ENCODE results near the gene CD8B2. TPM values are rescaled to one million over a fixed set of nuclear protein-coding genes. Genes with fewer than 3 reads are reported as not detected.
"Not testable (repeated sequence)": the region's sequence is repeated elsewhere in the genome, so short reads cannot be mapped to it uniquely, and the experiment has no call there.

Gene CD8B2
- not detected for total RNA-seq
- long read RNA-seq, result 0 reads

- H3K4me1 ChIP-seq; H3K27ac ChIP-seq (replicated peaks); intact Hi-C loops (cut with micrococcal nuclease): not testable (repeated sequence)
Observed at GRCh38 chr2:106486551-106487385, at the start of gene CD8B2. CD8B2 (plus strand) TSS chr2:106487364; CDS start chr2:106487427, 63 bp downstream.

GRCh38 chr2:106461882-106462281 is 25.3 kb upstream of the CD8B2 start:
- H3K36me3 ChIP-seq; H3K27ac ChIP-seq (replicated peaks); H3K4me1 ChIP-seq; H3K4me3 ChIP-seq; DNase-seq; intact Hi-C loops (cut with micrococcal nuclease); H3K27me3 ChIP-seq (ENCODE audit: low read depth); H3K9me3 ChIP-seq (replicated peaks): not testable (repeated sequence)
- TF ChIP-seq CTCF (IDR thresholded peaks at IDR 0.05; ENCODE audit: borderline replicate concordance), result peak; percentile 16

More at GRCh38 chr2:106486551-106487385, at the start of gene CD8B2:
- not testable (repeated sequence) for H3K36me3 ChIP-seq; H3K9me3 ChIP-seq (replicated peaks); DNase-seq
- Histone ChIP-seq H3K4me3 (peak within 1 kb of the TSS; percentile 14), H3K27me3 (ENCODE audit: low read depth) (peaks cover 24% of the 10 kb centered on the region)

GRCh38 chr2:106467516-106467915 is 19.6 kb upstream of the CD8B2 start:
- not testable (repeated sequence) for H3K36me3 ChIP-seq, DNase-seq

GRCh38 chr2:106468107-106468506 is 19.1 kb upstream of the CD8B2 start, which contains the start of gene RGPD3:
RGPD3 (minus strand) TSS chr2:106468413; CDS start chr2:106468288, 125 bp downstream.
- intact Hi-C loops (cut with micrococcal nuclease); DNase-seq; H3K36me3 ChIP-seq: not testable (repeated sequence)

More at GRCh38 chr2:106467516-106467915, 19.6 kb upstream of the CD8B2 start:
- H3K4me3 ChIP-seq; intact Hi-C loops (cut with micrococcal nuclease); H3K27me3 ChIP-seq (ENCODE audit: low read depth); H3K9me3 ChIP-seq (replicated peaks); H3K4me1 ChIP-seq; H3K27ac ChIP-seq (replicated peaks): not testable (repeated sequence)

GRCh38 chr2:106470658-106471057 is 16.5 kb upstream of the CD8B2 start:
- H3K4me1 ChIP-seq; intact Hi-C loops (cut with micrococcal nuclease); DNase-seq: not testable (repeated sequence)

More at GRCh38 chr2:106468107-106468506, 19.1 kb upstream of the CD8B2 start, which contains the start of gene RGPD3:
- not testable (repeated sequence) for H3K9me3 ChIP-seq (replicated peaks); H3K4me1 ChIP-seq; H3K27me3 ChIP-seq (ENCODE audit: low read depth); H3K27ac ChIP-seq (replicated peaks); H3K4me3 ChIP-seq

GRCh38 chr2:106477647-106478046 is 9.5 kb upstream of the CD8B2 start:
- H3K9me3 ChIP-seq (replicated peaks); H3K27me3 ChIP-seq (ENCODE audit: low read depth); H3K36me3 ChIP-seq; H3K4me3 ChIP-seq; intact Hi-C loops (cut with micrococcal nuclease); DNase-seq; H3K27ac ChIP-seq (replicated peaks); H3K4me1 ChIP-seq: not testable (repeated sequence)

More at GRCh38 chr2:106470658-106471057, 16.5 kb upstream of the CD8B2 start:
- not testable (repeated sequence) for H3K9me3 ChIP-seq (replicated peaks); H3K27me3 ChIP-seq (ENCODE audit: low read depth); H3K4me3 ChIP-seq; H3K27ac ChIP-seq (replicated peaks); H3K36me3 ChIP-seq
- peak; percentile 47 for TF ChIP-seq CTCF (IDR thresholded peaks at IDR 0.05; ENCODE audit: borderline replicate concordance)

- H3K27me3 ChIP-seq (ENCODE audit: low read depth); H3K9me3 ChIP-seq (replicated peaks); H3K36me3 ChIP-seq; DNase-seq; H3K4me3 ChIP-seq; intact Hi-C loops (cut with micrococcal nuclease); H3K4me1 ChIP-seq; H3K27ac ChIP-seq (replicated peaks): not testable (repeated sequence)
Observed at GRCh38 chr2:106479563-106479962, 7.6 kb upstream of the CD8B2 start.

- H3K4me1 ChIP-seq; DNase-seq; intact Hi-C loops (cut with micrococcal nuclease); H3K27ac ChIP-seq (replicated peaks); H3K36me3 ChIP-seq; H3K9me3 ChIP-seq (replicated peaks): not testable (repeated sequence)
- peak overlapping the region; percentile 14 for H3K4me3 ChIP-seq
- H3K27me3 ChIP-seq (ENCODE audit: low read depth), result peaks cover 24% of the 10 kb centered on the region
Observed at GRCh38 chr2:106487386-106488191, 425 bp downstream of the CD8B2 start.

GRCh38 chr2:106489701-106490100 is 2.5 kb downstream of the CD8B2 start:
- H3K27ac ChIP-seq (replicated peaks); H3K9me3 ChIP-seq (replicated peaks); H3K36me3 ChIP-seq; DNase-seq; H3K4me3 ChIP-seq; intact Hi-C loops (cut with micrococcal nuclease); H3K4me1 ChIP-seq: not testable (repeated sequence)
- peaks cover 24% of the 10 kb centered on the region for H3K27me3 ChIP-seq (ENCODE audit: low read depth)

GRCh38 chr2:106492399-106492798 is 5.2 kb downstream of the CD8B2 start:
- H3K36me3 ChIP-seq; H3K4me1 ChIP-seq; H3K9me3 ChIP-seq (replicated peaks); intact Hi-C loops (cut with micrococcal nuclease); H3K27ac ChIP-seq (replicated peaks); H3K4me3 ChIP-seq; DNase-seq; H3K27me3 ChIP-seq (ENCODE audit: low read depth): not testable (repeated sequence)

- H3K4me3 ChIP-seq; H3K27me3 ChIP-seq (ENCODE audit: low read depth); H3K9me3 ChIP-seq (replicated peaks); H3K27ac ChIP-seq (replicated peaks); H3K4me1 ChIP-seq; H3K36me3 ChIP-seq; intact Hi-C loops (cut with micrococcal nuclease); DNase-seq: not testable (repeated sequence)
Observed at GRCh38 chr2:106492913-106493312, 5.7 kb downstream of the CD8B2 start.

All from left ventricle myocardium inferior (tissue), 1 donor.